ENCODE measurements around the gene NAXE. TPM values are rescaled to one million over a fixed set of nuclear protein-coding genes. Genes with fewer than 3 reads are reported as not detected.

NAXE gene
- total and polyA plus RNA-seq, 2 of the 13 experiments (the other 11 are each of a cell fraction or from before 2014, with no cell fraction given) = 39.4 to 59.4 TPM

DNA sequence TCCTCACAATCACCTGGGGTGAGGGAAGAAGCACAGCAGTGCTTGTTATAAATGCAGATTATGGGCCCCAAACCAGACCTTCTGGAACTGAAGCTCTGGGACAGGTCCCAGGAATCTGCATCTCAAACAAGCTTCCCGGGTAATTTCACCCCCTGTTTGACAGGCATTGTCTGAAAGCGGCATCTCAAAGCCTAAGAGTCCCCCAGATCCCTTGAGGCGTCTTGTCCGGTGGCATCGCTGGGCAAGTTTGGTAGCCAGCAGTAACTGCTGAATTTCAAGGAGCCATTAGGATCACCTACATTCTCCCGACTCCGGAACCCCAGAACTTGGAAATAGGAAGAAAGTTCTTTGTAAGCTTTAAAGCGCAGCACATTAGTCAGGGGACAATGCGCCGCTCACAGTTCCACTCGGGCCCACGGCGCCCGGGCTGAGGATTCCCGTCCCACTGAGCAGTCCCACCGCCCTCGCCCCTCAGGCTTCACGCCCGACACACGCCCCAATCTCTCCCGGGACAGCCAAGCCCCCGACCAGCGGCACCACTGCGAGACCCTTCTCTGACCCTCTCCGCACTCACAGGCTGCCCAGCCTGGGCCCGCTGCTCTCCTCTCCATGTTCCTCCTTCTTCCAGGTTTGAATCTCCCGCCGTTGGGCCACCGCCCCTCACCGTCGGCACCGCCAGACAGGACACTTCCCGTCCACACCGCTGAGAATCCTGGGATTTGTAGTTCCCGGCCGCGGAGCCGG lies 19.5 kb upstream of the NAXE start, which contains the start of gene IQGAP3 (continued):
- no peak for TF ChIP-seq ZNF816 (CRISPR knock-in tag; IDR thresholded peaks at IDR 0.05; ENCODE audit: borderline replicate concordance)
- TF ChIP-seq SKI (IDR thresholded peaks at IDR 0.05; ENCODE audit: partially characterized antibody) = no peak
- TF ChIP-seq DR1 (CRISPR knock-in tag; IDR thresholded peaks at IDR 0.05) = peak; percentile 35; the same call in 1 of the 2 replicates
- peak; percentile 76; the same call in 1 of the 2 replicates for TF ChIP-seq ZSCAN21 (CRISPR knock-in tag; IDR thresholded peaks at IDR 0.05; ENCODE audit: borderline replicate concordance)
- TF ChIP-seq HOXA9 (CRISPR knock-in tag; IDR thresholded peaks at IDR 0.05; ENCODE audit: borderline replicate concordance) = peak; percentile 81
- TF ChIP-seq KMT2B (CRISPR knock-in tag; IDR thresholded peaks at IDR 0.05) = 0 out of 2 replicates have a peak, but pooled peaks have one; percentile 34
- TF ChIP-seq EZH2 (conservative IDR thresholded peaks at IDR 0.05; ENCODE audit: low read depth, low read length) = no peak
- TF ChIP-seq ZNF747 (CRISPR knock-in tag; IDR thresholded peaks at IDR 0.05; ENCODE audit: borderline replicate concordance) = peak; percentile 18; the same call in 1 of the 2 replicates
- TF ChIP-seq HNF1A (IDR thresholded peaks at IDR 0.05; ENCODE audit: low read depth) = no peak
- TF ChIP-seq HNF1A (CRISPR knock-in tag; IDR thresholded peaks at IDR 0.05; ENCODE audit: borderline replicate concordance) = no peak
- TF ChIP-seq BCL6 (CRISPR knock-in tag; IDR thresholded peaks at IDR 0.05) = no peak
- TF ChIP-seq, protein P1, sequence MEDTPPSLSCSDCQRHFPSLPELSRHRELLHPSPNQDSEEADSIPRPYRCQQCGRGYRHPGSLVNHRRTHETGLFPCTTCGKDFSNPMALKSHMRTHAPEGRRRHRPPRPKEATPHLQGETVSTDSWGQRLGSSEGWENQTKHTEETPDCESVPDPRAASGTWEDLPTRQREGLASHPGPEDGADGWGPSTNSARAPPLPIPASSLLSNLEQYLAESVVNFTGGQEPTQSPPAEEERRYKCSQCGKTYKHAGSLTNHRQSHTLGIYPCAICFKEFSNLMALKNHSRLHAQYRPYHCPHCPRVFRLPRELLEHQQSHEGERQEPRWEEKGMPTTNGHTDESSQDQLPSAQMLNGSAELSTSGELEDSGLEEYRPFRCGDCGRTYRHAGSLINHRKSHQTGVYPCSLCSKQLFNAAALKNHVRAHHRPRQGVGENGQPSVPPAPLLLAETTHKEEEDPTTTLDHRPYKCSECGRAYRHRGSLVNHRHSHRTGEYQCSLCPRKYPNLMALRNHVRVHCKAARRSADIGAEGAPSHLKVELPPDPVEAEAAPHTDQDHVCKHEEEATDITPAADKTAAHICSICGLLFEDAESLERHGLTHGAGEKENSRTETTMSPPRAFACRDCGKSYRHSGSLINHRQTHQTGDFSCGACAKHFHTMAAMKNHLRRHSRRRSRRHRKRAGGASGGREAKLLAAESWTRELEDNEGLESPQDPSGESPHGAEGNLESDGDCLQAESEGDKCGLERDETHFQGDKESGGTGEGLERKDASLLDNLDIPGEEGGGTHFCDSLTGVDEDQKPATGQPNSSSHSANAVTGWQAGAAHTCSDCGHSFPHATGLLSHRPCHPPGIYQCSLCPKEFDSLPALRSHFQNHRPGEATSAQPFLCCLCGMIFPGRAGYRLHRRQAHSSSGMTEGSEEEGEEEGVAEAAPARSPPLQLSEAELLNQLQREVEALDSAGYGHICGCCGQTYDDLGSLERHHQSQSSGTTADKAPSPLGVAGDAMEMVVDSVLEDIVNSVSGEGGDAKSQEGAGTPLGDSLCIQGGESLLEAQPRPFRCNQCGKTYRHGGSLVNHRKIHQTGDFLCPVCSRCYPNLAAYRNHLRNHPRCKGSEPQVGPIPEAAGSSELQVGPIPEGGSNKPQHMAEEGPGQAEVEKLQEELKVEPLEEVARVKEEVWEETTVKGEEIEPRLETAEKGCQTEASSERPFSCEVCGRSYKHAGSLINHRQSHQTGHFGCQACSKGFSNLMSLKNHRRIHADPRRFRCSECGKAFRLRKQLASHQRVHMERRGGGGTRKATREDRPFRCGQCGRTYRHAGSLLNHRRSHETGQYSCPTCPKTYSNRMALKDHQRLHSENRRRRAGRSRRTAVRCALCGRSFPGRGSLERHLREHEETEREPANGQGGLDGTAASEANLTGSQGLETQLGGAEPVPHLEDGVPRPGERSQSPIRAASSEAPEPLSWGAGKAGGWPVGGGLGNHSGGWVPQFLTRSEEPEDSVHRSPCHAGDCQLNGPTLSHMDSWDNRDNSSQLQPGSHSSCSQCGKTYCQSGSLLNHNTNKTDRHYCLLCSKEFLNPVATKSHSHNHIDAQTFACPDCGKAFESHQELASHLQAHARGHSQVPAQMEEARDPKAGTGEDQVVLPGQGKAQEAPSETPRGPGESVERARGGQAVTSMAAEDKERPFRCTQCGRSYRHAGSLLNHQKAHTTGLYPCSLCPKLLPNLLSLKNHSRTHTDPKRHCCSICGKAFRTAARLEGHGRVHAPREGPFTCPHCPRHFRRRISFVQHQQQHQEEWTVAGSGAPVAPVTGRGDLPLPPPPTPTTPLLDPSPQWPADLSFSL (CRISPR knock-in tag; IDR thresholded peaks at IDR 0.05) = no peak
- TF ChIP-seq ZNF160 (CRISPR knock-in tag; IDR thresholded peaks at IDR 0.05) = no peak
- 0 out of 2 replicates have a peak, but pooled peaks have one; percentile 63 for TF ChIP-seq ZNF607 (CRISPR knock-in tag; IDR thresholded peaks at IDR 0.05; ENCODE audit: borderline replicate concordance)
- no peak for TF ChIP-seq RFX5 (IDR thresholded peaks at IDR 0.05; ENCODE audit: low read depth, low read length)
- no peak for TF ChIP-seq PBX3 (CRISPR knock-in tag; IDR thresholded peaks at IDR 0.05; ENCODE audit: borderline replicate concordance)
- TF ChIP-seq NFKB2 (CRISPR knock-in tag; IDR thresholded peaks at IDR 0.05; ENCODE audit: borderline replicate concordance) = no peak
- no peak for TF ChIP-seq NCOA2 (CRISPR knock-in tag; IDR thresholded peaks at IDR 0.05)

Data from HepG2 (cell line).